B cell (primary cell): ENCODE data around the gene TEPSIN. TPM values are rescaled to one million over a fixed set of nuclear protein-coding genes. Genes with fewer than 3 reads are reported as not detected.

ENCODE experiments used
- ATAC-seq: fragments of 200-7000 bp; cut with Tn5 transposase; one replicate; pipeline ENCODE4 v1.10.0; 2021; ENCODE audit warnings: low read depth, mild to moderate bottlenecking, moderate number of reproducible peaks, moderate library complexity
- CTCF ChIA-PET: fragments of 350-600 bp; sonication (Branson Sonifier 250); formaldehyde crosslinking; loops from one replicate; lab custom pipeline; 2021; ENCODE audit warnings: antibody characterized with exemption, inconsistent platforms; lab: Charles Lee
- POLR2A ChIA-PET: fragments of 350-600 bp; sonication (Branson Sonifier 250); formaldehyde crosslinking; loops from one replicate; lab custom pipeline; 2021; ENCODE audit warnings: antibody characterized with exemption; lab: Charles Lee
- DNase-seq: peaks from one replicate; pipeline ENCODE4 v3.0.0; 2013
- H2AFZ ChIP-seq: 2 replicates; pipeline ENCODE4 v1.6.1; 2012; ENCODE audit warnings: mild to moderate bottlenecking, low read depth, low read length; ENCODE audit not compliant: insufficient read depth, poor library complexity, severe bottlenecking
- H3K27ac ChIP-seq, 2 donors: 1 replicate in 1 of 2; 2 replicates in 1 of 2; pipeline ENCODE4 v1.5.1; 2012 to 2013; ENCODE audit warnings: low read length in 2 of 2, mild to moderate bottlenecking in 2 of 2, moderate library complexity in 1 of 2
- H3K27me3 ChIP-seq, 4 experiments: fragments of 200-600 bp in 1 of 4; sonication (generic) in 1 of 4; replicated peaks in 1 of 4; 1 replicate in 2 of 4; 2 replicates in 2 of 4; pipeline versions ENCODE4 v1.6.1 to v1.7.0; 2013 to 2016; ENCODE audit warnings: low read length in 3 of 4, mild to moderate bottlenecking in 2 of 4, mixed read lengths in 1 of 4, moderate library complexity in 1 of 4; ENCODE audit not compliant: insufficient read depth in 4 of 4, control insufficient read depth in 3 of 4; ENCODE audit errors: control extremely low read depth in 1 of 4
- H3K36me3 ChIP-seq, 2 experiments: replicated peaks in 1 of 2; 1 replicate in 1 of 2; 2 replicates in 1 of 2; pipeline versions ENCODE4 v1.6.1 to v1.7.1; 2013; ENCODE audit warnings: low read length in 1 of 2; ENCODE audit not compliant: insufficient read depth in 2 of 2, control insufficient read depth in 1 of 2; ENCODE audit errors: control extremely low read depth in 1 of 2, extremely low read depth in 1 of 2
- H3K4me1 ChIP-seq, 2 donors: fragments of 200-600 bp in 1 of 2; sonication (generic) in 1 of 2; 1 replicate in 1 of 2; 2 replicates in 1 of 2; pipeline versions ENCODE4 v1.5.1 to v1.6.1; 2013 to 2017; ENCODE audit warnings: low read length in 2 of 2; ENCODE audit not compliant: control insufficient read depth in 2 of 2, insufficient read depth in 2 of 2
- H3K4me2 ChIP-seq: replicated peaks from 2 replicates; pipeline ENCODE3; 2012; ENCODE audit warnings: mild to moderate bottlenecking, low read depth, low read length; ENCODE audit not compliant: poor library complexity, severe bottlenecking
- H3K4me3 ChIP-seq, 5 experiments: fragments of 200-600 bp in 1 of 5; sonication (generic) in 1 of 5; 1 replicate in 3 of 5; 2 replicates in 2 of 5; pipeline versions ENCODE4 v1.5.1 to v1.7.0; 2011 to 2016; ENCODE audit warnings: low read length in 4 of 5, mild to moderate bottlenecking in 4 of 5, low read depth in 2 of 5, control low read depth in 1 of 5, moderate library complexity in 1 of 5; ENCODE audit not compliant: insufficient read depth in 1 of 5; ENCODE audit errors: control extremely low read depth in 1 of 5, extremely low read depth in 1 of 5
- H3K79me2 ChIP-seq: fragments of 200-600 bp; sonication (generic); one replicate; pipeline ENCODE4 v1.6.0; 2016; ENCODE audit warnings: low read length; ENCODE audit not compliant: control insufficient read depth, insufficient read depth
- H3K9ac ChIP-seq: fragments of 200-600 bp; sonication (generic); 2 replicates; pipeline ENCODE4 v1.6.1; 2017; ENCODE audit warnings: mild to moderate bottlenecking, low read length, moderate library complexity
- H3K9me3 ChIP-seq, 3 donors: one replicate each; pipeline versions ENCODE4 v1.6.1 to v1.7.1; 2013; ENCODE audit warnings: low read length in 2 of 3; ENCODE audit not compliant: control insufficient read depth in 2 of 3, insufficient read depth in 1 of 3; ENCODE audit errors: control extremely low read depth in 1 of 3
- H4K20me1 ChIP-seq: 2 replicates; pipeline ENCODE4 v1.6.0; 2012; ENCODE audit warnings: mild to moderate bottlenecking, low read length; ENCODE audit not compliant: insufficient read depth, control insufficient read depth, poor library complexity, severe bottlenecking
- H3K27ac Mint-ChIP-seq: one replicate; pipeline ENCODE4 v1.8.0; 2021; ENCODE audit warnings: mixed read lengths
- H3K27me3 Mint-ChIP-seq: one replicate; pipeline ENCODE4 v1.8.0; 2021; ENCODE audit warnings: mixed read lengths
- H3K4me1 Mint-ChIP-seq: one replicate; pipeline ENCODE4 v1.8.0; 2021; ENCODE audit warnings: mixed read lengths
- H3K4me3 Mint-ChIP-seq: one replicate; pipeline ENCODE4 v1.8.0; 2021; ENCODE audit warnings: mixed read lengths
- H3K9me3 Mint-ChIP-seq: one replicate; pipeline ENCODE4 v1.8.0; 2022; ENCODE audit warnings: mixed read lengths; ENCODE audit not compliant: insufficient read depth
- EZH2 ChIP-seq: IDR thresholded peaks from 2 replicates; pipeline ENCODE4 v1.6.1; 2012; ENCODE audit warnings: borderline replicate concordance, low read depth, mild to moderate bottlenecking, moderate library complexity, low read length; ENCODE audit not compliant: insufficient read depth, poor library complexity, severe bottlenecking
- WGBS: methylation state at CpG from one replicate; pipeline ENCODE4 v1.1.5; 2013; ENCODE audit warnings: missing lambda C conversion rate; ENCODE audit not compliant: insufficient coverage; 5-methylcytosine and 5-hydroxymethylcytosine counted together
- intact Hi-C: fragments of 100-400 bp; cut with micrococcal nuclease; formaldehyde crosslinking; loops from one replicate; pipeline ENCODE4 v1.10.0; 2022
- polyA plus RNA-seq: library from polyadenylated mRNA; depleted of rRNA; stranded (reverse); fragments of >200 nt; gene quantifications from 2 replicates; pipeline ENCODE4 v1.2.3, GENCODE V29; 2012
- total RNA-seq, 2 donors: library from RNA; stranded (reverse); fragments of 120-200 nt in 1 of 2; gene quantifications; 1 replicate in 1 of 2; 2 replicates in 1 of 2; pipeline versions ENCODE4 v1.2.3 to v1.2.4, GENCODE V29; 2013 to 2022
- TF ChIP-seq, protein P1 (sequence below): fragments of 200-600 bp; IDR thresholded peaks from one replicate; pipeline ENCODE4 v1.8.0; 2022; ENCODE audit warnings: antibody characterized with exemption, mild to moderate bottlenecking

Gene TEPSIN
- total and polyA plus RNA-seq, 2 donors (not counting 1 experiment from before 2014, with no cell fraction given): 180 to 273 TPM

DNA sequence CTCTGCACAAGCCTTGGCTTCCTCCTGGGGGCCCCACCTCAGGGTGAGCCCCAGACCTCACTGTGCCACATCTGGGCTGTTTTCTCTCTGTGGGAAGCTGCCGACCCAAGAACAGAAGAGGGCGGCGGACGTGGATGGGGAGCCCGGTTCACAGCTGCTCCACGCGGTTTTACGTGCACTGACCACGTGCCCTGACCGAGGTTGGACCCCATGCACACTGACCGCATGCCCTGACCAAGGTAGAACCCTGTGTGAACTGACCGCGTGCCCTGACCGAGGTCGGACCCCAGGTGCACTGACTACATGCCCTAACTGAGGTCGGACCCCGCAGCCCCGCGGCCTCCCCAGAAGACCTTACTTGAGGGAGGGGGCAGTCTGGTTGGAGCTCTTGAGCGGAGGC, 35.7 kb downstream of the TEPSIN start:
- Mint-ChIP-seq H3K9me3 (no peaks in the 10 kb centered on the region), H3K4me1 (peaks cover 4% of the 10 kb centered on the region), H3K27ac (no peak overlapping the region), H3K27me3 (no peaks in the 10 kb centered on the region), H3K4me3 (no peak overlapping the region)
- H3K27ac ChIP-seq: no peak overlapping the region
- no peaks in the 10 kb centered on the region for H3K27me3 ChIP-seq
- TF ChIP-seq, protein P1, sequence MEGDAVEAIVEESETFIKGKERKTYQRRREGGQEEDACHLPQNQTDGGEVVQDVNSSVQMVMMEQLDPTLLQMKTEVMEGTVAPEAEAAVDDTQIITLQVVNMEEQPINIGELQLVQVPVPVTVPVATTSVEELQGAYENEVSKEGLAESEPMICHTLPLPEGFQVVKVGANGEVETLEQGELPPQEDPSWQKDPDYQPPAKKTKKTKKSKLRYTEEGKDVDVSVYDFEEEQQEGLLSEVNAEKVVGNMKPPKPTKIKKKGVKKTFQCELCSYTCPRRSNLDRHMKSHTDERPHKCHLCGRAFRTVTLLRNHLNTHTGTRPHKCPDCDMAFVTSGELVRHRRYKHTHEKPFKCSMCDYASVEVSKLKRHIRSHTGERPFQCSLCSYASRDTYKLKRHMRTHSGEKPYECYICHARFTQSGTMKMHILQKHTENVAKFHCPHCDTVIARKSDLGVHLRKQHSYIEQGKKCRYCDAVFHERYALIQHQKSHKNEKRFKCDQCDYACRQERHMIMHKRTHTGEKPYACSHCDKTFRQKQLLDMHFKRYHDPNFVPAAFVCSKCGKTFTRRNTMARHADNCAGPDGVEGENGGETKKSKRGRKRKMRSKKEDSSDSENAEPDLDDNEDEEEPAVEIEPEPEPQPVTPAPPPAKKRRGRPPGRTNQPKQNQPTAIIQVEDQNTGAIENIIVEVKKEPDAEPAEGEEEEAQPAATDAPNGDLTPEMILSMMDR: no peak
- no peak for TF ChIP-seq EZH2
- no peak overlapping the region for H3K9ac ChIP-seq
- no peak overlapping the region for H3K4me2 ChIP-seq
- no peak overlapping the region for H3K4me3 ChIP-seq
- peaks cover 0 to 10% of the 10 kb centered on the region in 2 experiments for H3K36me3 ChIP-seq
- CTCF ChIA-PET: no interaction called here
- intact Hi-C loops: no loop called here
- H3K9me3 ChIP-seq: no peaks in the 10 kb centered on the region
- H2AFZ ChIP-seq: no peak overlapping the region
- DNase-seq (no peak), ATAC-seq (no peak)
- no peaks in the 10 kb centered on the region for H4K20me1 ChIP-seq
- peaks cover 3% of the 10 kb centered on the region in 2 donors for H3K4me1 ChIP-seq
- H3K79me2 ChIP-seq: peaks cover 5% of the 10 kb centered on the region
- WGBS: 98% methylated on average over 20 of the region's 20 CpGs
- POLR2A ChIA-PET: no interaction called here

DNA sequence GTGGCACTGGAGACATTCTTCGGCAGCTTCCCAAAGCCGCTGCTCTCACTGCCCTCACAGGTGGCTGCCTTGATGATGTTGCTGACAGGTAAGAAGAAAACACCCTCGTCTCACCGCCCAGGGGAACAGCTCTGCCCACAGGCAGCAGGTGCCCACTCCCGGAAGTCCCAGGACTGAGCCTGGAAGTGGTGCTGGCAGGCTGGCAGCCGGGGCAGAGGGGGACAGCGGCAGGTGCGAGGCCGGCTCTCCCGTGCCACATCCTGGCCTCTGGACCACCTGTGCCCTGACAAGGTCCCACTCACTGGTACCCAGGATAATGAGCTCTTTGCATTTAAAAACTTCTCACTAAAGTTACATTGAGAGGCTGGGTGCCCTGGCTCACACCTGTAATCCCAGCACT, 36.5 kb downstream of the TEPSIN start:
- no peaks in the 10 kb centered on the region for H4K20me1 ChIP-seq
- no peak overlapping the region for H3K4me2 ChIP-seq
- H3K36me3 ChIP-seq: peaks cover 0 to 10% of the 10 kb centered on the region in 2 experiments
- no peaks in the 10 kb centered on the region for H3K4me1 Mint-ChIP-seq
- ChIA-PET CTCF (no interaction called here), POLR2A (no interaction called here)
- H3K27ac ChIP-seq: no peak overlapping the region
- TF ChIP-seq, protein P1: no peak
- no peak for TF ChIP-seq EZH2
- H3K9ac ChIP-seq: no peak overlapping the region
- no peaks in the 10 kb centered on the region for H3K27me3 Mint-ChIP-seq
- no peaks in the 10 kb centered on the region for H3K9me3 ChIP-seq
- no peak for DNase-seq
- no peak overlapping the region for H2AFZ ChIP-seq
- intact Hi-C loops: no loop called here
- no peak overlapping the region for H3K4me3 Mint-ChIP-seq
- no peak for ATAC-seq
- no peaks in the 10 kb centered on the region for H3K79me2 ChIP-seq
- WGBS: 98% methylated on average over 10 of the region's 10 CpGs
- H3K4me1 ChIP-seq: no peaks in the 10 kb centered on the region
- H3K27me3 ChIP-seq: no peaks in the 10 kb centered on the region
- H3K4me3 ChIP-seq: no peak overlapping the region
- H3K27ac Mint-ChIP-seq: no peak overlapping the region
- H3K9me3 Mint-ChIP-seq: no peaks in the 10 kb centered on the region
